ENCODE measurements around the gene PKN1.
"Not testable (repeated sequence)": the region's sequence is repeated elsewhere in the genome, so short reads cannot be mapped to it uniquely, and the experiment has no call there.

PKN1 gene

GRCh38 chr19:14462401-14462800, 29.3 kb downstream of the PKN1 start:
- DNase-seq (ENCODE audit: low read depth in 3 of 3, low spot score in 1 of 3), result not testable (repeated sequence)

GRCh38 chr19:14463747-14464146, 30.6 kb downstream of the PKN1 start:
- no peak for DNase-seq (ENCODE audit: low read depth in 3 of 3, low spot score in 1 of 3)

- no peak for DNase-seq (ENCODE audit: low read depth in 3 of 3, low spot score in 1 of 3)
These were observed 34.3 kb downstream of the PKN1 start for GRCh38 chr19:14467391-14467790.

- DNase-seq (ENCODE audit: low read depth in 3 of 3, low spot score in 1 of 3), result no peak
These were observed 34.7 kb downstream of the PKN1 start for GRCh38 chr19:14467816-14468215.

GRCh38 chr19:14470031-14470876, 37.1 kb downstream of the PKN1 start:
- DNase-seq (ENCODE audit: low read depth in 3 of 3, low spot score in 1 of 3), result no peak

- no peak for DNase-seq (ENCODE audit: low read depth in 3 of 3, low spot score in 1 of 3)
These were observed 38.5 kb downstream of the PKN1 start for GRCh38 chr19:14471436-14472187.

- DNase-seq (ENCODE audit: low read depth in 3 of 3, low spot score in 1 of 3), result peak; percentile 46 to 92 (median 68)
These were observed 39.3 kb downstream of the PKN1 start for GRCh38 chr19:14472202-14472938.

- no peak for DNase-seq (ENCODE audit: low read depth in 3 of 3, low spot score in 1 of 3)
These were observed 40.2 kb downstream of the PKN1 start for GRCh38 chr19:14473073-14473977.

GRCh38 chr19:14473978-14474578, 41.0 kb downstream of the PKN1 start:
- no peak for DNase-seq (ENCODE audit: low read depth in 3 of 3, low spot score in 1 of 3)

GRCh38 chr19:14474827-14475226, 41.7 kb downstream of the PKN1 start:
- no peak for DNase-seq (ENCODE audit: low read depth in 3 of 3, low spot score in 1 of 3)

GRCh38 chr19:14475251-14476073, 42.4 kb downstream of the PKN1 start, which contains the start of gene PTGER1:
PTGER1 (minus strand) TSS chr19:14475354; CDS start chr19:14474320, 1,034 bp downstream.
- DNase-seq (ENCODE audit: low read depth in 3 of 3, low spot score in 1 of 3), result no peak

GRCh38 chr19:14476327-14476672, 43.2 kb downstream of the PKN1 start:
- DNase-seq (ENCODE audit: low read depth in 3 of 3, low spot score in 1 of 3), result no peak

GRCh38 chr19:14476673-14477401, 43.7 kb downstream of the PKN1 start:
- DNase-seq (ENCODE audit: low read depth in 3 of 3, low spot score in 1 of 3), result no peak

- DNase-seq (ENCODE audit: low read depth in 3 of 3, low spot score in 1 of 3), result no peak
These were observed 44.5 kb downstream of the PKN1 start for GRCh38 chr19:14477418-14478112.

- DNase-seq (ENCODE audit: low read depth in 3 of 3, low spot score in 1 of 3), result no peak
These were observed 45.0 kb downstream of the PKN1 start for GRCh38 chr19:14478113-14478545.

- DNase-seq (ENCODE audit: low read depth in 3 of 3, low spot score in 1 of 3), result no peak
These were observed 46.3 kb downstream of the PKN1 start for GRCh38 chr19:14479309-14479974.

- peak in 2 of 3 donors; percentile 48 to 63 for DNase-seq (ENCODE audit: low read depth in 3 of 3, low spot score in 1 of 3)
These were observed 47.0 kb downstream of the PKN1 start for GRCh38 chr19:14479975-14480699.

Measured in stimulated activated CD4-positive, alpha-beta T cell treated with anti-CD3 and anti-CD28 coated beads, TNF-alpha, amount 100 ng/mL, for 1 hour (primary cell).